HepG2 (cell line): ENCODE results near the gene PRR36. TPM values are rescaled to one million over a fixed set of nuclear protein-coding genes. Genes with fewer than 3 reads are reported as not detected.
A peak's percentile ranks its signal among the peaks of the same experiment; 100 is the strongest.

Experiments used
- FOXM1 ChIP-seq: sonication (generic); formaldehyde crosslinking; IDR thresholded peaks from 2 replicates; pipeline ENCODE4 v1.5.0; 2020; ENCODE audit warnings: missing genetic modification reagents
- MXD4 ChIP-seq: IDR thresholded peaks from 2 replicates; pipeline ENCODE4 v1.6.1; 2016; ENCODE audit warnings: mild to moderate bottlenecking, missing biosample characterization, missing genetic modification reagents
- PBX3 ChIP-seq: sonication (generic); formaldehyde crosslinking; IDR thresholded peaks from 2 replicates; pipeline ENCODE4 v1.8.1; 2023; ENCODE audit warnings: missing genetic modification reagents, inconsistent platforms, borderline replicate concordance
- RARA ChIP-seq: IDR thresholded peaks from 2 replicates; pipeline ENCODE4 v1.6.1; 2016; ENCODE audit warnings: missing genetic modification reagents, missing compliant biosample characterization
- SALL1 ChIP-seq: sonication (generic); formaldehyde crosslinking; IDR thresholded peaks from 2 replicates; pipeline ENCODE4 v1.8.0; 2022; ENCODE audit warnings: mild to moderate bottlenecking, missing genetic modification reagents
- SNAPC5 ChIP-seq: sonication (generic); formaldehyde crosslinking; IDR thresholded peaks from 2 replicates; pipeline ENCODE4 v1.8.1; 2023; ENCODE audit warnings: mild to moderate bottlenecking, missing genetic modification reagents, borderline replicate concordance
- THAP11 ChIP-seq: IDR thresholded peaks from 2 replicates; pipeline ENCODE4 v1.6.1; 2016; ENCODE audit warnings: missing biosample characterization, missing genetic modification reagents
- THAP9 ChIP-seq: sonication (generic); formaldehyde crosslinking; IDR thresholded peaks from 2 replicates; pipeline ENCODE4; 2020; ENCODE audit warnings: missing genetic modification reagents, mild to moderate bottlenecking, borderline replicate concordance
- YY1 ChIP-seq: IDR thresholded peaks from 2 replicates; pipeline ENCODE4 v1.6.1; 2011; ENCODE audit warnings: low read length, low read depth, moderate library complexity, mild to moderate bottlenecking; ENCODE audit not compliant: insufficient read depth, insufficient replicate concordance
- ZBTB46 ChIP-seq: sonication (generic); formaldehyde crosslinking; IDR thresholded peaks from 2 replicates; pipeline ENCODE4 v1.4.0; 2020; ENCODE audit warnings: mild to moderate bottlenecking, missing genetic modification reagents, borderline replicate concordance
- ZGPAT ChIP-seq: IDR thresholded peaks from 2 replicates; pipeline ENCODE4 v1.6.1; 2016; ENCODE audit warnings: mild to moderate bottlenecking
- ZNF136 ChIP-seq: sonication (generic); formaldehyde crosslinking; IDR thresholded peaks from 2 replicates; pipeline ENCODE4 v1.8.1; 2022; ENCODE audit warnings: low read depth, mild to moderate bottlenecking, moderate library complexity, missing genetic modification reagents
- ZNF563 ChIP-seq: sonication (generic); formaldehyde crosslinking; IDR thresholded peaks from 2 replicates; pipeline ENCODE4 v1.8.0; 2022; ENCODE audit warnings: mild to moderate bottlenecking, moderate library complexity, missing genetic modification reagents
- ZNF646 ChIP-seq: sonication (generic); formaldehyde crosslinking; IDR thresholded peaks from 2 replicates; pipeline ENCODE4 v1.9.0; 2021; ENCODE audit warnings: mild to moderate bottlenecking, missing genetic modification reagents
- polyA plus RNA-seq, 8 experiments: library from polyadenylated mRNA; depleted of rRNA in 3 of 8; stranded (reverse) in 7 of 8; unstranded in 1 of 8; fragments of >200 nt; fragmentation: Illumina TruSeq in 4 of 8; extraction: Trizol in 4 of 8; gene quantifications; 2 replicates each; pipeline versions ENCODE4 v1.2.1 to v1.2.3, GENCODE V29; 2011 to 2016; ENCODE audit warnings: low read depth in 4 of 8, missing spikeins in 1 of 8, mixed read lengths in 1 of 8; ENCODE audit not compliant: insufficient read depth in 1 of 8
- total RNA-seq, 5 experiments: library from RNA; depleted of rRNA; stranded (reverse); fragments of >200 nt; fragmentation: Illumina TruSeq; extraction: Trizol; gene quantifications; 2 replicates each; pipeline ENCODE4 v1.2.3, GENCODE V29; 2016; ENCODE audit warnings: low read depth in 1 of 5

The PRR36 gene
- total and polyA plus RNA-seq, 2 of the 13 experiments (the other 11 are each of a cell fraction or from before 2014, with no cell fraction given): 0.07 to 0.17 TPM

- TF ChIP-seq ZNF646 (CRISPR knock-in tag): no peak
- TF ChIP-seq ZGPAT (CRISPR knock-in tag): no peak
- TF ChIP-seq ZBTB46 (CRISPR knock-in tag): no peak
- no peak for TF ChIP-seq SNAPC5 (CRISPR knock-in tag)
- TF ChIP-seq SALL1 (CRISPR knock-in tag): peak; percentile 8; the same call in 1 of the 2 replicates
- no peak for TF ChIP-seq ZNF563
- no peak for TF ChIP-seq ZNF136 (CRISPR knock-in tag)
- peak; percentile 83; the same call in 1 of the 2 replicates for TF ChIP-seq THAP9
- peak; percentile 99 for TF ChIP-seq PBX3 (CRISPR knock-in tag)
- peak; percentile 78 for TF ChIP-seq THAP11
- no peak for TF ChIP-seq MXD4
- TF ChIP-seq FOXM1: no peak
- TF ChIP-seq RARA (CRISPR knock-in tag): no peak
- peak; percentile 74 for TF ChIP-seq YY1
Observed at GRCh38 chr19:7829561-7830271, 44.5 kb downstream of the PRR36 start, which contains the start of gene EVI5L (continued).
